HG02678 (cell line): ENCODE data around the gene PPP1R3G.

Experiments
- ATAC-seq: cut with Tn5 transposase; IDR thresholded peaks from one replicate; pipeline ENCODE4 v1.9.1; 2021; ENCODE audit warnings: mild to moderate bottlenecking, moderate library complexity; ENCODE audit not compliant: unreplicated experiment

The PPP1R3G gene

GRCh38 chr6:5093231-5094015 is 8.3 kb downstream of the PPP1R3G start:
- ATAC-seq: no peak

- ATAC-seq: no peak
These were observed 9.2 kb downstream of the PPP1R3G start for GRCh38 chr6:5094327-5094726.

GRCh38 chr6:5095236-5095635 is 10.1 kb downstream of the PPP1R3G start:
- ATAC-seq: peak; percentile 77

- ATAC-seq: no peak
These were observed 11.3 kb downstream of the PPP1R3G start for GRCh38 chr6:5096482-5096881.

- ATAC-seq: no peak
These were observed 13.5 kb downstream of the PPP1R3G start for GRCh38 chr6:5098501-5099270.

- ATAC-seq: no peak
These were observed 14.4 kb downstream of the PPP1R3G start for GRCh38 chr6:5099537-5099936.

- no peak for ATAC-seq
These were observed 15.7 kb downstream of the PPP1R3G start for GRCh38 chr6:5100806-5101205.

GRCh38 chr6:5102267-5102970 is 17.3 kb downstream of the PPP1R3G start:
- ATAC-seq: no peak

- ATAC-seq: no peak
These were observed 18.1 kb downstream of the PPP1R3G start for GRCh38 chr6:5103250-5103649.

GRCh38 chr6:5104667-5105066 is 19.5 kb downstream of the PPP1R3G start:
- ATAC-seq: no peak

GRCh38 chr6:5105146-5105545 is 20.0 kb downstream of the PPP1R3G start:
- ATAC-seq: no peak

- no peak for ATAC-seq
These were observed 22.2 kb downstream of the PPP1R3G start for GRCh38 chr6:5107341-5107740.

- no peak for ATAC-seq
These were observed 22.9 kb downstream of the PPP1R3G start for GRCh38 chr6:5108068-5108467.

GRCh38 chr6:5108536-5109150 is 23.5 kb downstream of the PPP1R3G start:
- no peak for ATAC-seq

- no peak for ATAC-seq
These were observed 24.3 kb downstream of the PPP1R3G start for GRCh38 chr6:5109436-5109835.

- ATAC-seq: no peak
These were observed 25.1 kb downstream of the PPP1R3G start for GRCh38 chr6:5110246-5110645.

- no peak for ATAC-seq
These were observed 26.5 kb downstream of the PPP1R3G start for GRCh38 chr6:5111626-5112025.

- no peak for ATAC-seq
These were observed 27.1 kb downstream of the PPP1R3G start for GRCh38 chr6:5112066-5112799.

GRCh38 chr6:5113096-5113495 is 28.0 kb downstream of the PPP1R3G start:
- ATAC-seq: no peak

GRCh38 chr6:5115168-5115567 is 30.0 kb downstream of the PPP1R3G start:
- ATAC-seq: no peak
